ENCODE measurements around the gene FLCN.
"Not testable (repeated sequence)": the region's sequence is repeated elsewhere in the genome, so short reads cannot be mapped to it uniquely, and the experiment has no call there.

Gene FLCN

GRCh38 chr17:17237026-17237799 lies at the start of gene FLCN:
Gene FLCN (minus strand): TSS chr17:17237168. CDS start chr17:17228137, 9,031 bp downstream.
- peak; percentile 93 for DNase-seq

- DNase-seq = no peak
Observed at GRCh38 chr17:17285951-17286350, 49.0 kb upstream of the FLCN start.

GRCh38 chr17:17280613-17281549 lies 43.9 kb upstream of the FLCN start, which contains the start of gene COPS3:
Gene COPS3 (minus strand): TSS chr17:17281246. CDS start chr17:17281186, 60 bp downstream.
- peak; percentile 99 for DNase-seq

GRCh38 chr17:17279316-17279715 lies 42.3 kb upstream of the FLCN start:
- DNase-seq = no peak

- DNase-seq = not testable (repeated sequence)
Observed at GRCh38 chr17:17277431-17277830, 40.5 kb upstream of the FLCN start.

GRCh38 chr17:17275971-17276370 lies 39.0 kb upstream of the FLCN start:
- DNase-seq = no peak

- DNase-seq = peak; percentile 36
Observed at GRCh38 chr17:17269926-17270773, 33.2 kb upstream of the FLCN start.

- no peak for DNase-seq
Observed at GRCh38 chr17:17264430-17264829, 27.5 kb upstream of the FLCN start.

- no peak for DNase-seq
Observed at GRCh38 chr17:17258998-17259397, 22.0 kb upstream of the FLCN start.

- DNase-seq = no peak
Observed at GRCh38 chr17:17258011-17258410, 21.0 kb upstream of the FLCN start.

GRCh38 chr17:17256316-17256715 lies 19.3 kb upstream of the FLCN start:
- DNase-seq = no peak

GRCh38 chr17:17255689-17256088 lies 18.7 kb upstream of the FLCN start:
- not testable (repeated sequence) for DNase-seq

- no peak for DNase-seq
Observed at GRCh38 chr17:17254036-17254435, 17.1 kb upstream of the FLCN start.

GRCh38 chr17:17253406-17253805 lies 16.4 kb upstream of the FLCN start:
- no peak for DNase-seq

GRCh38 chr17:17252149-17252661 lies 15.2 kb upstream of the FLCN start:
- DNase-seq = no peak

- no peak for DNase-seq
Observed at GRCh38 chr17:17246879-17247278, 9.9 kb upstream of the FLCN start.

- no peak for DNase-seq
Observed at GRCh38 chr17:17243163-17243562, 6.2 kb upstream of the FLCN start.

- DNase-seq = no peak
Observed at GRCh38 chr17:17242246-17242645, 5.3 kb upstream of the FLCN start.

GRCh38 chr17:17241656-17242055 lies 4.7 kb upstream of the FLCN start:
- no peak for DNase-seq

- no peak for DNase-seq
Observed at GRCh38 chr17:17239832-17240231, 2.9 kb upstream of the FLCN start.

- DNase-seq = peak; percentile 51
Observed at GRCh38 chr17:17236295-17237025, 508 bp downstream of the FLCN start.

Measured in NCI-H82 (cell line).